Measurements from ENCODE around the gene NOP14.
"Not testable (repeated sequence)": the region's sequence is repeated elsewhere in the genome, so short reads cannot be mapped to it uniquely, and the experiment has no call there.

The NOP14 gene

DNA sequence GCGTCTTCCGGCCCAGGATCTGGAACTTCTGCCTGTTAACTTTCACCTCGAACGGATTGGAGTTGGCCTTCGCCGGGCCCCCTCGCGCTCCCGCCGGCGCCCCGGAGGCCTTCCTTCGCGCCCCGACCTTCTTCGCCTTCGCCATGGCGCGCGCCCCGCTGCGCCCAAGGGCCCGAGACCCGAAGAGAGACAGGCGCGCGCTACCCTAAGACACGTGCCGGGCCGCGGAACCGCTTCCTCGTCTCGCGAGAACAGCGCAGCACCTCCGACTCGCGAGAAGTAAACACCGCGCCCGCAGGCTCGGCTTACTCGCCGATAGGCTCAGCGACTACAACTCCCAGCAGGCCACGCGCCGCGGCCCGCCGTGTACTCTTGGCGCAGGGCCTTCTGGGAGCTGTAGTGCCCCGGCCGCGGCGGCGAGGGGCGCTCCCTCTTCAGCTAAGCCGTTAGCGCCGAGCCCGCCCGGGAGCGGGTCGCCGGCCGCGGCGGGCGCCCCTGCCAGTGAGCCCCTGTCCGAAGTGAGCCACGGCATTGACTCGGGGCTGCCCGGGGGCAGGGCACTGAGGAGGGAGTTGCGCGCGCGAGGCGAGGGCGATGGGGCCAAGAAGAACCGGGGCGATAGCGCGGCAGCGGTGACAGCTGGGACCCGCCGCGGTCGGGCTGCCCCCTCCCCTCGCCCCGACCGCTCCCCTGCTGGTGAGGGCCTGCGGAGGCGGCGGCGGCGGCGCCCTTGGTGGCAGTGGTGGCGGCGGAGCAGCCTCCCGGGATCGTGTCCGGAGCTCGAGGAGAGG lies at the start of gene NOP14, which contains the start of gene GRK4:
Gene NOP14 (minus strand): TSS at position 232 of the 791 bp plus-strand sequence. CDS start 87 bp downstream, at position 145.
Gene GRK4 (plus strand): TSS at position 397 of the 791 bp plus-strand sequence. CDS start 500 bp downstream, outside the sequence.
- DNase-seq = peak; percentile 70 to 96 (median 92)

DNA sequence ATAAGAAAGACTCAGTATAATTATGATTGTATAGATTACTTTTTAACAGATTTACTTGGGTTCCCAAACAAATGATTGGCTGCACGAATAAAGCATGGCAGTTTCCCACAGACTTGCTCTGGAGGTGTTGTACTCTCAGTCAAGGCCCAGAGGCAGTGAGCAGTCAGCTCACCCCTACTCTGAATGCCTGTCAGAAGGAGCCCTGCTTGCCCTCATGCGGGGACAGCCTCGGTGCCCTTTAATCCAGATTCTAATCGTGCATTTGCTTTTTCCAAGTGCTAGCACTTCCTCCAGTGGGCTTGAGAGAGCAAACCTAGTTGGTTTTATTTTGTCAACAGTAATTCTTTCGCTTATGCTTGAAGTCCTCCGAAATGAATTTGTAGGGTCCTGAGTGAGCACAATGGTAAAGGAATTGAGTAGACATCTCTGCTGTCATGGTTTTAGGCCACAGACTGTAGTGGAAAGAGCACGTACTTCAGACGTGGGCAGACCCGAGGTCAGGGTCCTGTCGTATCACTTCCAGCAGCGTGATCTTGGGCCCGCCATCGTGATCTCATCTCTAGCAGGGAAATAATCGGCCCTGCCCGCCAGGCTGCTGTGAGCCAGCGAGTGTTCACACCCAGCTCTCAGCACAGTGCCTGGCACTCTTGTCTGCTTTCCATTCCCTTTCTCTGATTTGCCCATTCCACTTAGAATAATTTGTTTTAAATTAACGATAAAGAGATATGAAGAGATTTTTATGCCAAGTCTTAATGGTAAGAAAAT lies 48.4 kb upstream of the NOP14 start:
- DNase-seq = no peak

DNA sequence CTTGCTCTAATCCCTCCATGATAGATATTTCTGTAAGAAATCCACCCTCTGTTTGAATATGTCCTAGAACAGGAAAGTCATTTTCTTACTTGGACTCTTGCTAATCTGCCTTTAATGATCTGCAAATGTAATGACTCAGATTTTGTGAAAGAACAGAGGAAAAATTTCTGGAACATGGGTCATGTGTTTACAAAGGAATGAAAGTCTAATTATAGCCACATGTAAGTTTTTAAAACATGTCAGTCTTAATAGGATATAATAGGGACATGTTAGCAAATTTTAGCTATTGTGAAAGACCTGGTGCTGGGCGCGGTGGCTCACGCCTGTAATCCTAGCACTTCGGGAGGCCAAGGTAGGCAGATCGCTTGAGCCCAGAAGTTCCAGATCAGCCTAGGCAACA lies 47.8 kb upstream of the NOP14 start:
- DNase-seq = no peak

DNA sequence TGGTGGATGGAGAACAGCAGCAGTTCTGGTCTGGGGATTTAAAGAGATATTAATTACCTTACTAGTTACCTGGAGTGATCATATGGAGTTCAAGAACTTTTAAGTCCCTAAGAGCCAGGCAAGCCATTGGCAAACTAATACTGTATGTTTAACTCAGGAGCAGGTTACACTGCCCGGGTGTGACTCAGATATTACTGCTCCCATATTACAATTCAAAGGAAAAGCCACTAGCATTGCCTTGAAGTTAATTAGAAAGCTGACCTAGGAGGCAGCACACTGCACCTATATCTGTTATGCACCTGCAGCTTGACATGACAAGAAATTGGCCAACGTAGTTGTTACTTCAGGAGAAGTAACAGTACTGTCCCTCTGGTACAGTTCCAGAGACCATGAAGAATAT lies 47.4 kb upstream of the NOP14 start:
- no peak for DNase-seq

DNA sequence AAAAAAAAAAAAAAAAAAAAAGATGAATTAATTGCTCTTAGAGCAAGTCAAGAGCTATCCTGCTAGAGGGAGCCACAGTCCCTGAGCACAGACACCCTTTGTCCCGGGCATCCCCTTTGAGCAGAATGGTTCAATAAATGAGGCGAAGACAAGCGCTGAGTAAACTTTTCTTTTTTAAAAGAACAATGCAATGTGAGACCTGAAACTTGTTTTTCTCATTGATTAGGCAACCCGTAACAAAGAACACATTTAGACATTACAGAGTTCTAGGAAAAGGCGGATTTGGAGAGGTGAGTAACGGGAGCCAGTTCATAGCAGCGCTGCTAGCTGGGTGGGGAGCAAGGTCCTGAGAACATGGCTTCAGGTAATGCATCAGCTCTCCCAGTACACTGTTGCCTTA lies 46.2 kb upstream of the NOP14 start:
- DNase-seq = no peak

DNA sequence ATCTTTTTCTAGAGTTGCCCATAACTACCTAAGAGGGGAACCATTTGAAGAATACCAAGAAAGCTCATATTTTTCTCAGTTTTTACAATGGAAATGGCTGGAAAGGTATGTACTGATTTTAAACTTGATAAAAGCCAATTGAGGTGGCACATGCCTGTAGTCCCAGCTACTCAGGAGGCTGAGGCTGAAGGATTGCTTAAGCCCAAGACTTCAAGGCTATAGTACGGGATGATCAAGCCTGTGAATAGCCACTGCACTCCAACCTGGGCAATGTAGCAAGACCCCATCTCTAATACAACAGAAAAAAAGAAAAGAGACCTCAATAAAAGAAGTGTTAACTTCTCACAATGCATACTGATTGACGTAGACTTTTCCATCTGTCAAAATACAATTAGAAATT lies 44.5 kb upstream of the NOP14 start:
- DNase-seq = no peak

DNA sequence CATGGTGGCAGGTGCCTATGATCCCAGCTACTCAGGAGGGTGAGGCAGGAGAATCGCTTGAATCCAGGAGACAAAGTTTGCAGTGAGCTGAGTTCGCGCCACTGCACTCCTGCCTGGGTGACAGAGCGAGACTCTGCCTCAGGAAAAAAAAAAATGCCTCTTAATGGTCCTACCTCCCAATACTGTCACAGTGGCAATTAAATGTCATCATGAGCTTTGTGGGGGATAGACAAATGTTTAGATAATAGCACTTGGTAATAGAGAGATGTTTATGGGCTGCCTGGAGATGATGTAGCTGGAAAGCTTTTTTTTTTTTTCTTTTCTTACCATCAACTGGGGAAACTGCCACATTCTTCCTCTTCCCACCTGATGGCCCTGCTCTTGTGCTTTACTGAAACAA lies 33.2 kb upstream of the NOP14 start:
- DNase-seq = no peak

DNA sequence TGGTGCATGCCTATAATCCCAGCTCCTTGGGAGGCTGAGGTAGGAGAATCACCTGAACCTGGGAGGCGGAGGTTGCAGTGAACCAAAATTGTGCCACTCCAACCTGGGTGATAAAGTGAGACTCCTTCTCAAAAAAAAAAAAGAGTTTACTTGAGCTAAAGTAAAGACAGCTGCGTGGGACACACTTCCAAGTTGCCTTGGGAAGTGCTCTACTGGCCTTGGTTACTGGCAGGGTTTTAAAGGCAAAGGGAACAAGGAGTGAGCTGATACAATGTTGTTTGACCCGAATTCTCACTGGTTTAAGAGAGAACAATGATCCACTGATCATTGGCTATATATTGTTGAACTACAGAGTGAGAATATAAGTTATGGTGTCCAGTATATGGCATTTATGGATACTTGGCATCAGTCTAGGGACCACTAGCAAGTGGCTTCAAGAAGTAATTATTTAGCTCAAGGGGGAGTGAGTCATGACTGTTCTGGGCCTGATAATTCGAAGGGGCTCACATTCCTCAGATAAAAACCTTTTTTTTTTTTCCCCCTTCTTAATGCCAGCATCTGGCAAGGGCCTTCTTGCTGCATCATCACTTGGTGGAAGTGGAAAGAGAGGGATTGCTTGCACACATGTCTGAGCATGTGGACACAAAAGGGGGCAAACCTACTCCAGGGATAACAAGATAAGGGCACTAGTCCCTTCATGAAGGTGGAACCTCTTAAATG lies 32.5 kb upstream of the NOP14 start:
- DNase-seq = no peak

DNA sequence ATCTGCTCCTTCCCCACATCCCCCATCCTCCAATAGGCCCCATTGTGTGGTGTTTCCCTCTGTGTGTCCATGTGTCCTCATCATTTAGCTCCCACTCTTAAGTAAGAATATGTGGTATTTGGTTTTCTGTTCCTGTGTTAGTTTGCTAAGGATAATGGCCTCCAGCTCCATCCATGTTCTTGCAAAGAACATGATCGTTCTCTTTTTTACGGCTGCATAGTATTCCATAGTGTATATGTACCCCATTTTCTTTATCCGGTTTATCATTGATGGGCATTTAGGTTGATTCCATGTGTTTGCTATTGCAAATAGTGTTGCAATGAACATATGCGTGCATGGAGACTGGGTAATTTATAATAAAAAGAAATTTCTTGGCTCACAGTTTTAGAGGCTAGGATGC lies 31.7 kb upstream of the NOP14 start:
- no peak for DNase-seq

DNA sequence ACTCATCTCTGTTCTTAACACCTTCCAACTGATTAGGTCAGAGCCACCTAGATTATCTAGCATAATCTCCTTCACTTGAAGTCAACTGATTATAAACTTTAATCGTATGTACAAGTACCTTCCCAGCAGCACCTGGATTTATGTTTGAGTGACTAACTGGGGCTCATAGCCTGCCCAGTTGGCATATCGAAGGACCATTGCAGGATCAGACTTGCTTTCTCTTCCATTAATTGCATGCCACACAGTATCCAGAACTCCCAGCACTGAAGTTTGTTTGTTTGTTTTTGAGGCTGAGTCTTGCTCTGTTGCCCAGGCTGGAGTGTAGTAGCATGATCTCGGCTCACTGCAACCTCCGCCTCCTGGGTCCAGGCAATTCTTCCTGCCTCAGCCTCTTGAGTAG lies 28.0 kb upstream of the NOP14 start:
- DNase-seq = no peak

DNA sequence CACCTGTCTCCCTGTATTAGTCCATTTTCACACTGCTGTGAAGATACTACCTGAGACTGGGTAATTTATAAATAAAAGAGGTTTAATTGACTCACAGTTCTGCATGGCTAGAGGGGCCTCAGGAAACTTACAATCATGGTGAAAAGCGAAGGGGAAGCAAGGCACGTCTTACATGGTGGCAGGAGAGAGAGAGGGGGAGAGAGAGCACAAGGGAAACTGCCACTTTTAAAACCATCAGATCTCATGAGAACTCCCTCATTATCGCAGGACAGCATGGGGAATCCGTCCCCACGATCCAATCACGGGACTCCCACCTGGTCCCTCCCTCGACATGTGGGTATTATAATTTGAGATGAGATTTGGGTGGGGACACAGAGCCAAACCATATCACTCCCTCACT lies 20.5 kb upstream of the NOP14 start:
- not testable (repeated sequence) for DNase-seq

DNA sequence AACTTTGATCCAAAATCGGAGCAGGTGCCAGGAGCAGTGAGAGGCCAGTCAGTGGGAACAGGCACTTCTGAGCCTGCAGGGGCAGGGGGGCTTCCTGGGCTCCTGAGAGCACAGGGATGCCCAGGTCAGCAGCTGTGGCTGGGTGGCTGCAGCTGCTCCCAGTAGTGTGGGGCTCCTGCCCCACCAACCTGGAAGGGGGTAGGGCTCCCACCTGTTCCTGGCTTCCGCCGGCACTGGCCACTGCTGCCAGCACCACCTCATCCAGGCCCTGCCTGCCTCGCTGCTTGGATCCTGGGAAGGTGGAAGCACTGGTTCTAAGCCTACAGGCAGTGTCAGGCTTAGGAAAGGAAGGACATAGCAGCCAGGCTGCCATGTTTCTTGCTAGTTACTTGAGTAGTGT lies 18.8 kb upstream of the NOP14 start:
- DNase-seq = no peak

DNA sequence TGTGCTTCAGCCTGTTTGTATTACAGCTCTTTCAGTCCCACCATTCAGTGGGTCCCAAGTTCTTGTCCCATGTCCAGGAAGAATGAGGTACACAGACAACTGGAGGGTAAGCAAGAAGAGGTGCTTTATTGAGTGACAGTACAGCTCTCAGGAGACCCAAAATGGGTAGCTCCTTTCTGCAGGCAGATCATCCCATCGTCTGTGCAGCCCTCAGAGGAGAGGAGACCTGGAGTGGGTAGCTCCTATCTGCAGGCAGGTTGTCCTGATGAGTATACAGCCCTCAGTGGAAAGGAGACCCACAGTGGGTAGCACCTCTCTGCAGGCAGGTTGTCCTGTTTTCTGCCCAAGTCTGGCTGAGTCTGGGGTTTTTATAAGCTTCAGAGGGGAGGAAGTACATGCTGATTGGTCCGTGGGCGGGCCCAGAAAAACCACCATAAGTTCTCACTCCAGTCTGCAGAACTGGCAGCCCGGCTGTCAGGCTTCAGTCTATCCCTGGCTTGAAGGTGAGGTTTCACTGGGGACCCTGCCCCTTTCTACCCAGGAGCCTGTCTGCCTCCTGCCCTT lies 18.1 kb upstream of the NOP14 start:
- no peak for DNase-seq

DNA sequence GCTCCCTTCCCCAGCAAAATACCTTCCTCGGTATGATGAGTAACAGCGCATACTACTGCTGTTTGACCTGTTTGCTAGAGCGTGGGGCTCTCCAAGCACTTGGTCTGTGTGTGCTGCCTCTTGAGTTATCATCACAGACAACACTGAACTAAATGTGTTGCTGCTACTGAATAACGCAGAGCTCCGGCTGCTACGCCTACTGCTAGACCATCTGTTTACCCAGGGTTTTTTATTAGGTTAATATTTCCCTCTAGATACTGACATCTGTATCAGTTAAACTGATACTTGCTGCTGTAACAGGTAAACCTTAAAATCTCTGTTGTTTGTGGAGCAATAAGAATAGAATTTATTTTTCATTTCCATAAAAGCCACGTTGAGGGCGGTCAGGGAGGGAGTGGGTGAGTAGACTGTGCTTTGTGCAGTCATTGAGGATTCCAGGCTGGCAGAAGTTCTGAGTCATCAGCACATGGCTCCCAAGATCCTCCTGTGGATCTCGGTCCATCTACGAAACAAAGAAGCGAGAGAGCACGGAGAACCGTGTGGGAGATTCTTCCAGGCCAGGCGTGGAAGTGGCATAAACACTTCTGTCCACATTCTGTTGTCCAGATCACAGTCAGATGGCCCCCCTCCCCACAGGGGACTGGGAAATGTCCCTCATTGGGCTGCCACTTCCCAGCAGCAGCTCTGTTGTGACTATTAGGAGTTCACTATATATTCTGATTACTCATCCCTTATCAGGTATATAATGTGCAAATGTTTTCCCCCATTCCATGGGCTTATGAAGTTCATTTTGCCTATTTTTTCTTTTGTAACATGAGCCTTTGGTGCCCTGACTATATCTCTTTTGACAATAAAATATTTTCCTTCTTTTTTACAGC lies 14.2 kb upstream of the NOP14 start:
- DNase-seq = peak in 3 of 14 donors; percentile 37 to 78 (median 40)

DNA sequence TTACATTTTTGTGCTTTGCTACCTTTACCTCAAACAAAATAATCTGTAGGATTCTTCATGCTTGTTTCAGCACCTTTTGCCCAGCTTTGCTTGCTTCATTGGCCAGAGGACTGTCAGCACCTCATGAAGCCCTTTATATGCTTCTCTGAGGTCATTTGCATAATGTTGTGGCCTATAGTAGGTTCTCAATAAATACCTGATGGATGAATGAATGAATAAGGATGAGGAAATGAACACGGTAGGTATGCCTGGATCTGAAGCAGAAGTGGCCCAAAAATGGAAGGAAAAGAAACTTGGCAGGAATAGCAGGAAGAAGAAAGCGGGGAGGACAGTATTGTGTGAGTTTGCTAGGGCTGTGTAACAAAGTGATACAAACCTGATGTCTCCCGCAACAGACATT lies 8.1 kb upstream of the NOP14 start:
- no peak for DNase-seq

DNA sequence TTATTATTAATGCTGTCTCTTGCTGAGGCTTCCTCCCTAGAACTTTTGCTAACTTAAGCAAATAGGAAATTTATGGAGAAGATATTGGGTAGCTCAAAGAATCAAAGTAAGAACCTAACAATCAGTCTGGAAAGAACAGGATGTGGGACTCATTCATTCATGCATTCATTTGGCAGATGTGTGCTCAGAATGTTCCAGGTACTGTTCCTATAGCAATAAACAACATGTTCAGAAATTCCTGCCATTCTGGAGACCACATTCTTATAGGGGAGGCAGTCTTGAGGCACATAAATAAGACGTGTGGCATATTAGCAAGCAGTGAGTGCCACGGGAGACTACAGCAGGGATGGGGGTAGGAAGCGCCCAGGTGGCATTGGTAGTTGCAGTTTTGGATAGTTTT lies 5.2 kb upstream of the NOP14 start:
- no peak for DNase-seq

DNA sequence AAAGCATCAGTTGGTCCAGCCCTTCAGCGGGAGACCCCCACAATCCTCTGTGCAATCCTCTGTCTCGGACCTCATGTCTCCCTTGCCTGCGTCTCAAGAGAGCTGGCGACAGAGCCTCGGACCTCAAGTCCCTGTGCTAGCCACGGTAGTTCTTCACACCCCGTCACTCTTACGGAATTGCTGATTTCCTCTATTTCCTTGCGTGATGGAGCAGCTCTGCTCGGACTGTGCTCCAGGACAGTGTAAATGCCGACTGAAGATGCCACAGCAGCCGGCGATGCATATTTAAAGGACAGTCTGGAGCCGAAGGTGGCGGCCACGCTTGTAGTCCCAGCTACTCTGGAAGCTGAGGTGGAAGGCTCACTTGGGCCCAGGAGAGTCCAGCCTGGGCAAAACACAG lies 2.1 kb upstream of the NOP14 start:
- peak in 1 of 14 donors; percentile 53 for DNase-seq

DNA sequence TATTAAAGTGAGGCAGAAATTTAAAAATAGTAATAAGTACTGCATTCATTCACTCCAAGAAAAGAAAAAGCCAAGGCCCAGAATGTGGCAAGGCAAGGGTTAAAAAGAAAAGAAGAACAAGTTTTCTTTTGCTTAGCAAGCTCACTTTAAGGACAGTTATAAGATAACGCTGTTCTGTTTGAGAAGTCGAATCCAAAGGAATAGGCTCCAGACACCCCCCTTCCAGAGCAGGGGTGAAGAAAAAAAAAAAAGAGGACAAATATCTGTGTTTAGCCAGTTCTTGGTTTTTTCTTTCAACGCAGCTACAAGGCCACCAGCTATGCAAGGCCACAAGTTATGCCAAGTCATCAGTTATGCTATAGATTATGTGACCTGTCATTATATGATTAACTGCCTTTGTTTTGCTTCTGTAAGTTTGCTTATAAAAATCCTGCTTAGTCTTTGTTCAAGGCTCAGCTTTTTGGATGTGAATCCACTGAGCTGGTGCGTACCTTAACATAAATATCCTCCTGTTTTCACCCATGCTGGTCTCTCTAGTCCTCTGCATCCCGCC lies 1.6 kb upstream of the NOP14 start:
- DNase-seq = no peak

DNA sequence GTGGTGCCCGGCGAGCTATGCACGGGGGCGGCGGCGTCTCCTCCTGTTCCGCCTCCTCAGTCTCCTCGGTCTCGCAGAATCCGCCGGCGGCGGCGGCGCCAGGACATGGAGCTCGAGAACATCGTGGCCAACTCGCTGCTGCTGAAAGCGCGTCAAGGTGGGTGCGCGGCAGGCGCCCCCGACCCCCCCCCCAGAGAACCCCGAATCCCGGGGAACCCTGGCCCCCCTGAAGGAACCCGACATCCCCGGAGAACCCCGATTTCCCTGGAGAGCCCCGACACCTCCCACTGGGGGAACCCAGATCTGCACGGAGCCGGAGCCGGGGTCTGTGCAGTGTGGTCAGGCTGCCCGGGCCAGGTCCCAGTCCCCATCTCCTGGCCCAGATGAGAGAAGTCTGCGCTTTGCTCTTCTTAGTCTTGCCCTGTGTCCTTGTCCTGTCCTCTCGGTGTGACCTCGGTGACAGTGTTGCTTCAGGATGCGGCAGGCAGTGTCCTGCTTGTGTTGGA lies 813 bp upstream of the NOP14 start:
- peak in 3 of 14 donors; percentile 30 to 67 (median 34) for DNase-seq

DNA sequence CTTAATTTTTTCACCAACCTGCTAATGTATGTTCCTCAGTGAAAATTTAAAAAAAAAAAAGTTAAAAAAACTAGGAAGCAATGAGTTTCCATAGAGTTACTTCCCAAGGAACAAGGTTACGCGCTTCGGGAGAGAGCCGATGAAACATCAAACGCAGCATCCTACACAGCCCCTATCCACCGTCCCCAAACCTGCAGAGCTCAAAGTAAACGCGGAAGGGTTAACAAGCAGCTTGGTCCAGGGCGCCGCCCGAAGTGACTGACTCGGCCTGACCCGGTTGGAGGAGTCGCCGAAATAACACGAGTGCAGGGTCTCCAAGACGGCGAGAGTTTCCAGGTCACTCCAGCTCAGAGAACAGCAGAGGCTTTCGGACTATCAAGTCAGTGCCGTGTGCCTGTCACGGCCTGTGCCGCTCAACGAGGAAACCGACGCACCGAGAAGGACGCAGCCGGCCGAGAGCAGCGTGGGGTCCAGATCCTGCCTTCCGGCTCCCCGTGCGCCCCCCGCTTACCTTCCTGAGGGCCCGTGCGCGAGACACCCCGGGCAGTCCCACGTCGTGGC lies 512 bp downstream of the NOP14 start:
- peak in 3 of 14 donors; percentile 61 to 72 (median 68) for DNase-seq
